DMS53 treated with DMSO at 0.1 percent for 48 hours (cell line): ENCODE results near the gene ZSCAN12.

ENCODE experiments used
- DNase-seq: peaks from one replicate; lab custom pipeline; 2025; ENCODE audit not compliant: unreplicated experiment; lab: John Stamatoyannopoulos, UW

ZSCAN12 gene

GRCh38 chr6:28333047-28333446 lies 66.5 kb downstream of the ZSCAN12 start:
- DNase-seq: no peak

- no peak for DNase-seq
These were observed 69.5 kb downstream of the ZSCAN12 start for GRCh38 chr6:28330041-28330440.
